Nephron progenitor cell (in vitro differentiated cells): ENCODE data around the gene EXOC3L2.

Experiments used
- DNase-seq: peaks from one replicate; pipeline ENCODE4 v3.0.0; 2021
- H3K27ac Mint-ChIP-seq: 2 replicates; pipeline ENCODE4 v1.8.0; 2021; ENCODE audit warnings: mild to moderate bottlenecking, moderate library complexity, mixed read lengths
- H3K27me3 Mint-ChIP-seq: 2 replicates; pipeline ENCODE4 v1.8.0; 2021; ENCODE audit warnings: mild to moderate bottlenecking, low read depth, mixed read lengths; ENCODE audit not compliant: poor library complexity
- H3K36me3 Mint-ChIP-seq: 2 replicates; pipeline ENCODE4 v1.8.0; 2021; ENCODE audit warnings: low read depth, mixed read lengths
- H3K4me1 Mint-ChIP-seq: 2 replicates; pipeline ENCODE4 v1.8.0; 2021; ENCODE audit warnings: mixed read lengths
- H3K4me3 Mint-ChIP-seq: 2 replicates; pipeline ENCODE4 v1.8.0; 2021; ENCODE audit warnings: mild to moderate bottlenecking, moderate library complexity, mixed read lengths
- H3K9me3 Mint-ChIP-seq: 2 replicates; pipeline ENCODE4 v1.8.0; 2021; ENCODE audit warnings: mild to moderate bottlenecking, moderate library complexity, mixed read lengths
- TF ChIP-seq, protein P1 (sequence below): fragments of 200-600 bp; sonication (generic); IDR thresholded peaks from 2 replicates; pipeline ENCODE4 v1.5.0; 2021; ENCODE audit warnings: antibody characterized with exemption

Gene EXOC3L2

DNA sequence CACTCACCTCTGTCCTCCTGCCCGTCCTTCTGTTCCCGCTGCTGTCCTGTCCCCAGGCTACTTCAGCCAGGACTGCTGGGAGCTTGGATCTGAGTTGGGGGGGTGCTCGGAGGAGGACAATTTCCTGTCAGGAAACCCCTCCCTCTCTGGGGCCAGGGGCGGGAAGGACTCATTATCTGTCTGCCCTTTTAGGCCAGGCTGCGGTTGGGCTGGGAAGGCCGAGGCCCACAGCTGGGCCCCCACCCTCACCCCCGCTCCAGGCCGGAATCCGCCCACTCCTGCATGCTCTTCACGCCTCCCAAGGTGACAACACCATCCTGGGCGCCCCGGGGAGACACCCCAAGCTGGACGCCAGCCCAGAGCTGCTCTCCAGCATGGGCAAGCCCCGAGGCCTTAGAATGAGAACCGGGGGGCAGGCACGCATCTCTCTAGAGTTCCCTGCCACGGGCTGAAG is at the start of gene EXOC3L2:
TSS of gene EXOC3L2 (minus strand) at position 74 of the 454 bp plus-strand sequence. CDS start 6,362 bp downstream, outside the sequence.
- H3K36me3 Mint-ChIP-seq: no peaks in the 10 kb centered on the region
- H3K27ac Mint-ChIP-seq: peak within 1 kb of the TSS; percentile 9
- H3K27me3 Mint-ChIP-seq: peaks cover 38% of the 10 kb centered on the region
- peaks cover 50% of the 10 kb centered on the region for H3K4me1 Mint-ChIP-seq
- DNase-seq: no peak
- no peaks in the 10 kb centered on the region for H3K9me3 Mint-ChIP-seq
- TF ChIP-seq, protein P1, sequence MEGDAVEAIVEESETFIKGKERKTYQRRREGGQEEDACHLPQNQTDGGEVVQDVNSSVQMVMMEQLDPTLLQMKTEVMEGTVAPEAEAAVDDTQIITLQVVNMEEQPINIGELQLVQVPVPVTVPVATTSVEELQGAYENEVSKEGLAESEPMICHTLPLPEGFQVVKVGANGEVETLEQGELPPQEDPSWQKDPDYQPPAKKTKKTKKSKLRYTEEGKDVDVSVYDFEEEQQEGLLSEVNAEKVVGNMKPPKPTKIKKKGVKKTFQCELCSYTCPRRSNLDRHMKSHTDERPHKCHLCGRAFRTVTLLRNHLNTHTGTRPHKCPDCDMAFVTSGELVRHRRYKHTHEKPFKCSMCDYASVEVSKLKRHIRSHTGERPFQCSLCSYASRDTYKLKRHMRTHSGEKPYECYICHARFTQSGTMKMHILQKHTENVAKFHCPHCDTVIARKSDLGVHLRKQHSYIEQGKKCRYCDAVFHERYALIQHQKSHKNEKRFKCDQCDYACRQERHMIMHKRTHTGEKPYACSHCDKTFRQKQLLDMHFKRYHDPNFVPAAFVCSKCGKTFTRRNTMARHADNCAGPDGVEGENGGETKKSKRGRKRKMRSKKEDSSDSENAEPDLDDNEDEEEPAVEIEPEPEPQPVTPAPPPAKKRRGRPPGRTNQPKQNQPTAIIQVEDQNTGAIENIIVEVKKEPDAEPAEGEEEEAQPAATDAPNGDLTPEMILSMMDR: no peak
- peak within 1 kb of the TSS; percentile 67 for H3K4me3 Mint-ChIP-seq

DNA sequence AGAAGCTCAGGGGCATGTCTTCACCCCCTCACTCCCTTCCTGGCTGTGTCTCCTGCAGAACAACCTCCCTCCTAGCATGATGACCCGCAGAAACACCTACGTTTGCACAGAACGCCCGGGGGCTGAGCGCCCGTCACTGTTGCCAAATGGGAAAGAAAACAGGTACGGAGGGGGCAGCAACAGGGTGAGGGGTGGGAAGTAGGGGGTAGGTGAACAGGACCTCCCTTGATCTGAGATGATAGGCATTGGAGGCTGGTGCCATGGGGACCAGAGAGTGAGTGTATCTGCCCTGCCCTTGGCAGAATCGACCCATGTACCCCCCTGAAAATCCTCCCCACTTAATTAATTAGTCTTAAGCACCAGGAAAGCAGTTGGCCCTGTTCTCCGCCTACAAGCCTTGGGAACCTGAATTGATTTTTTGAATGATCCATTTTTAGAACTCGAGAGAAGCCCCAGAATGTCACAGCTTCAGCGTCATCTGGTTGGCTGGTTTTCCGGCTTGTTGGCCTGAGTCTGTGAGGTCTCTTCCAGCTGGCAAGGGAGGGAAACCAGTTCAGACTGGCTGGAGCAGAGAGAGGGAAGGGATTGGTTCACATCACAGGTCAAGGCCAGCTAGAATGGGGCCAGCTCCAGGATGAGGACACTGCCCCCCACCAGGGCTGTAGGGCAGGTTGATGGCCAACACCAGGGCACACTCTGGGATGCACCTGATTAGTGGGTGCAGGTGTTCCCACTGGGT is 49.3 kb upstream of the EXOC3L2 start:
- Mint-ChIP-seq H3K9me3 (peaks cover 4% of the 10 kb centered on the region), H3K4me1 (no peaks in the 10 kb centered on the region), H3K27ac (peak overlapping the region; percentile 82), H3K36me3 (peaks cover 75% of the 10 kb centered on the region), H3K27me3 (peaks cover 5% of the 10 kb centered on the region), H3K4me3 (no peak overlapping the region)
- TF ChIP-seq, protein P1: no peak
- DNase-seq: no peak

DNA sequence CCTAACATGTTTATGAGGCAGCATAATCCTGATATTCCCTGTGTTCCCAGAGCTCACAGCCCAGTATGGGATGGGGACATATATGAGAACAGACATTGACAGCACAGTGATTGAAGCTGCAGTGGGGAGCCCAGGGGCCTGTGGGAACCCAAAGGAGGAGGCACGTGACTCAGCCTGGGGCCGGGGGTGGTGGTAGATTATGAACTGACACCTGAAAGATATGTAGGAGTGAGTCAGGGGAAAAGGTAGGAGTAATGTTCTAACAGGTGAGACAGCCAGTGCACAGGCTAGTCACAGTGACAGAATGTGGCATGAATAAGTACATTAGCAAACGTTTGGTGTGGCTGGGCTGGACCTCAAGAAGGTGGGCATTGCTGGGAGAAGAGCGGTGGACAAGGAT is 48.5 kb upstream of the EXOC3L2 start:
- no peaks in the 10 kb centered on the region for H3K4me1 Mint-ChIP-seq
- no peak overlapping the region for H3K4me3 Mint-ChIP-seq
- TF ChIP-seq, protein P1: no peak
- no peak for DNase-seq
- peaks cover 5% of the 10 kb centered on the region for H3K27me3 Mint-ChIP-seq
- peaks cover 4% of the 10 kb centered on the region for H3K9me3 Mint-ChIP-seq
- H3K36me3 Mint-ChIP-seq: peaks cover 73% of the 10 kb centered on the region
- no peak overlapping the region for H3K27ac Mint-ChIP-seq

DNA sequence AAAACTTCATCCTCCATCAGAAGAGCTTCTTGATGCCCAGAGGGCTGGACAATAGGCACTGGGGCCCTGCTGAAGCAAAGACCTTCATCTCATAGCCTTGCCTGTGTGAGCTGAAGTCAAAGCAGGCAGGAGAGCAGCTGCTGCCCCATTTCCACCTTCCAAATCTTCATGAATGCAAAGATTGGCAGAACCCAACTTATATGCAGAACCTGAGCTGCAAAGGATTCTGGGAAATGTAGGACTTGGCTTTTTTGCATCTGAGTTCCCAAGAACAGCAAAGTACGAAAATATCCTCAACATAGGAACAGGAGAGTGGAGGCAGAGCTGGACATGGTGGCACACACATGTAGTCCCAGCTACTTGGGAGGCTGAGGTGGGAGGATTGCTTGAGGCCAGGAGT is 46.6 kb upstream of the EXOC3L2 start:
- H3K4me1 Mint-ChIP-seq: no peaks in the 10 kb centered on the region
- peaks cover 72% of the 10 kb centered on the region for H3K36me3 Mint-ChIP-seq
- H3K27ac Mint-ChIP-seq: no peak overlapping the region
- DNase-seq: no peak
- peaks cover 5% of the 10 kb centered on the region for H3K27me3 Mint-ChIP-seq
- TF ChIP-seq, protein P1: no peak
- peaks cover 4% of the 10 kb centered on the region for H3K9me3 Mint-ChIP-seq
- H3K4me3 Mint-ChIP-seq: no peak overlapping the region

DNA sequence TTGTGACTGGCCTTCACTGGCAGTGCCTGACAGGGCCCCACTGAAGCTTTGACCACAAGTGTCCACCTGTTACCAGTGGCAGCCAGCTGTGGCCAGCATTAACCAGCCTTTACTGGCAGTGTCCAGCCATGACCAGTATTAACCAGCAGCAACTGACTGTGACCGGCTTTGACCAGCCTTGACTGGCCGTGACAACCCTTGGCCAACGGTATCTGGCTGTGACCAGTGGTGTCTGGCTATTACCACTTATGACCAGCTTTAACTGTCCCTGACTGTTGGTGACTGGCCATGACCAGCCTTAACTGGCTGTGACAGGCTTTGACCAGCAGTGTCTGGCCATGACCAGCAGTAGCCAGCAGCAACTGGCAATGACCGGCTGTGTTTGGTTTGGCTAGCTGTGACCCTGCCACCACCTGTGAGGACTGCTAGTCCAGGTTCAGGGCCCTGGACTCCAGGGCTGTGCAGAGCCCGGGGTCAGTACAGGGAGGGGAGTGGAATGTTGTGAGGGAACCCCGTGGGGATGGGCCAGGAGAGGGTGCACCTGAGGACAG is 45.2 kb upstream of the EXOC3L2 start:
- Mint-ChIP-seq H3K4me1 (no peaks in the 10 kb centered on the region), H3K36me3 (peaks cover 73% of the 10 kb centered on the region), H3K27me3 (peaks cover 5% of the 10 kb centered on the region), H3K9me3 (peaks cover 4% of the 10 kb centered on the region), H3K4me3 (no peak overlapping the region), H3K27ac (peak overlapping the region; percentile 89)
- TF ChIP-seq, protein P1: no peak
- DNase-seq: no peak
